GM18861 (cell line): ENCODE results near the gene ING3.
"Not testable (repeated sequence)": the region's sequence is repeated elsewhere in the genome, so short reads cannot be mapped to it uniquely, and the experiment has no call there.

Experiments
- ATAC-seq: cut with Tn5 transposase; IDR thresholded peaks from one replicate; pipeline ENCODE4 v1.9.1; 2021; ENCODE audit not compliant: unreplicated experiment

The ING3 gene

GRCh38 chr7:120949393-120949911, 1.1 kb upstream of the ING3 start:
- ATAC-seq = no peak

GRCh38 chr7:120949998-120950538, 509 bp upstream of the ING3 start:
- ATAC-seq = no peak

GRCh38 chr7:120951309-120951699, 727 bp downstream of the ING3 start:
- ATAC-seq = no peak

- no peak for ATAC-seq
Measured at GRCh38 chr7:120951826-120952225, 1.2 kb downstream of the ING3 start.

GRCh38 chr7:120955577-120956149, 5.1 kb downstream of the ING3 start:
- peak; percentile 70 for ATAC-seq

GRCh38 chr7:120959929-120960484, 9.4 kb downstream of the ING3 start:
- no peak for ATAC-seq

- no peak for ATAC-seq
Measured at GRCh38 chr7:120960714-120961113, 10.1 kb downstream of the ING3 start.

GRCh38 chr7:120961638-120962173, 11.1 kb downstream of the ING3 start:
- ATAC-seq = no peak

- no peak for ATAC-seq
Measured at GRCh38 chr7:120964088-120964487, 13.5 kb downstream of the ING3 start.

GRCh38 chr7:120966961-120967360, 16.4 kb downstream of the ING3 start:
- ATAC-seq = no peak

- no peak for ATAC-seq
Measured at GRCh38 chr7:120973849-120974248, 23.3 kb downstream of the ING3 start.

GRCh38 chr7:120979765-120980499, 29.4 kb downstream of the ING3 start:
- no peak for ATAC-seq

GRCh38 chr7:120981117-120981516, 30.5 kb downstream of the ING3 start:
- no peak for ATAC-seq

- ATAC-seq = no peak
Measured at GRCh38 chr7:120981888-120982615, 31.5 kb downstream of the ING3 start.

- not testable (repeated sequence) for ATAC-seq
Measured at GRCh38 chr7:120983592-120983991, 33.0 kb downstream of the ING3 start.

GRCh38 chr7:120984406-120984805, 33.8 kb downstream of the ING3 start:
- ATAC-seq = no peak

GRCh38 chr7:120985130-120985758, 34.7 kb downstream of the ING3 start:
- no peak for ATAC-seq

GRCh38 chr7:120985839-120986238, 35.3 kb downstream of the ING3 start:
- no peak for ATAC-seq

GRCh38 chr7:120986650-120987049, 36.1 kb downstream of the ING3 start:
- no peak for ATAC-seq

- ATAC-seq = no peak
Measured at GRCh38 chr7:120987280-120987679, 36.7 kb downstream of the ING3 start.
